ENCODE data around the gene CDK19.

DNA sequence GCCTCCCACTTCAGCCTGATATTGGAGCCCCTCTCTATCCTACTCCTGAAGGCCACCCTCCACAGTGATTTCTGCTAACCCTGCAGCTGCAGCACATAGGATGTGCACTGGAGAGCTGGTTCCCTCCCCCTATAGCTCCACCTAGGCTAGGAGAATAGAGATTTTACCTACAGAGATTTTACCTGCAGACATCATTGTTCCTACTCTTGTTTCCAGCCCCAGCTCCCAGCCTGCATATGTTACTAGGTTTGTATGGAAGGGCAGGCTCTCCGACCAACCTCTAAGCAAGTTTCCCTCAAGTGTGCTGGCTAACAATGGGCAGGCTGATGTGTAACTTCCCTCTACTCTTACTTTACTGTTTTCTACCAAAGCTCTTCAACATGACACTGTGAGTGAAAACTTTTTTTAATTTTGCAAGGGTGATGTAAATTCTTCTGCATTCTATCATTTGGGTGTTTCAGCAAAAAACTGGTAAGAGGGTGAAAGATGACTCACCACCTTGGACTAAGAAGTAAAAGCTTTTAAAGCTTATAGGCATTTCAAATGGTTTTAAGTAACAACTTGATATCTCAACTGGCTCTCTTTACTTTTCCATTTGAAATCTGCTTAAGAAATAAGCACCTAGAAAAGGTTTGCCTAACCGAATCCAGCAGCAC, 106.8 kb downstream of the CDK19 start:
- TF ChIP-seq, protein P1, sequence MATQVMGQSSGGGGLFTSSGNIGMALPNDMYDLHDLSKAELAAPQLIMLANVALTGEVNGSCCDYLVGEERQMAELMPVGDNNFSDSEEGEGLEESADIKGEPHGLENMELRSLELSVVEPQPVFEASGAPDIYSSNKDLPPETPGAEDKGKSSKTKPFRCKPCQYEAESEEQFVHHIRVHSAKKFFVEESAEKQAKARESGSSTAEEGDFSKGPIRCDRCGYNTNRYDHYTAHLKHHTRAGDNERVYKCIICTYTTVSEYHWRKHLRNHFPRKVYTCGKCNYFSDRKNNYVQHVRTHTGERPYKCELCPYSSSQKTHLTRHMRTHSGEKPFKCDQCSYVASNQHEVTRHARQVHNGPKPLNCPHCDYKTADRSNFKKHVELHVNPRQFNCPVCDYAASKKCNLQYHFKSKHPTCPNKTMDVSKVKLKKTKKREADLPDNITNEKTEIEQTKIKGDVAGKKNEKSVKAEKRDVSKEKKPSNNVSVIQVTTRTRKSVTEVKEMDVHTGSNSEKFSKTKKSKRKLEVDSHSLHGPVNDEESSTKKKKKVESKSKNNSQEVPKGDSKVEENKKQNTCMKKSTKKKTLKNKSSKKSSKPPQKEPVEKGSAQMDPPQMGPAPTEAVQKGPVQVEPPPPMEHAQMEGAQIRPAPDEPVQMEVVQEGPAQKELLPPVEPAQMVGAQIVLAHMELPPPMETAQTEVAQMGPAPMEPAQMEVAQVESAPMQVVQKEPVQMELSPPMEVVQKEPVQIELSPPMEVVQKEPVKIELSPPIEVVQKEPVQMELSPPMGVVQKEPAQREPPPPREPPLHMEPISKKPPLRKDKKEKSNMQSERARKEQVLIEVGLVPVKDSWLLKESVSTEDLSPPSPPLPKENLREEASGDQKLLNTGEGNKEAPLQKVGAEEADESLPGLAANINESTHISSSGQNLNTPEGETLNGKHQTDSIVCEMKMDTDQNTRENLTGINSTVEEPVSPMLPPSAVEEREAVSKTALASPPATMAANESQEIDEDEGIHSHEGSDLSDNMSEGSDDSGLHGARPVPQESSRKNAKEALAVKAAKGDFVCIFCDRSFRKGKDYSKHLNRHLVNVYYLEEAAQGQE (IDR thresholded peaks at IDR 0.05; ENCODE audit: borderline replicate concordance) = no peak
- TF ChIP-seq SMC3 (conservative IDR thresholded peaks at IDR 0.05; ENCODE audit: poor library complexity) (no peak), TAF1 (IDR thresholded peaks at IDR 0.05; ENCODE audit: low read depth) (no peak), RAD21 (conservative IDR thresholded peaks at IDR 0.05) (no peak), MXI1 (conservative IDR thresholded peaks at IDR 0.05; ENCODE audit: poor library complexity, severe bottlenecking) (no peak), POLR2AphosphoS5 (IDR thresholded peaks at IDR 0.05) (no peak), EZH2 (IDR thresholded peaks at IDR 0.05; ENCODE audit: borderline replicate concordance, insufficient read depth, low read length, poor library complexity, severe bottlenecking) (no peak)
- TF ChIP-seq, protein P2, sequence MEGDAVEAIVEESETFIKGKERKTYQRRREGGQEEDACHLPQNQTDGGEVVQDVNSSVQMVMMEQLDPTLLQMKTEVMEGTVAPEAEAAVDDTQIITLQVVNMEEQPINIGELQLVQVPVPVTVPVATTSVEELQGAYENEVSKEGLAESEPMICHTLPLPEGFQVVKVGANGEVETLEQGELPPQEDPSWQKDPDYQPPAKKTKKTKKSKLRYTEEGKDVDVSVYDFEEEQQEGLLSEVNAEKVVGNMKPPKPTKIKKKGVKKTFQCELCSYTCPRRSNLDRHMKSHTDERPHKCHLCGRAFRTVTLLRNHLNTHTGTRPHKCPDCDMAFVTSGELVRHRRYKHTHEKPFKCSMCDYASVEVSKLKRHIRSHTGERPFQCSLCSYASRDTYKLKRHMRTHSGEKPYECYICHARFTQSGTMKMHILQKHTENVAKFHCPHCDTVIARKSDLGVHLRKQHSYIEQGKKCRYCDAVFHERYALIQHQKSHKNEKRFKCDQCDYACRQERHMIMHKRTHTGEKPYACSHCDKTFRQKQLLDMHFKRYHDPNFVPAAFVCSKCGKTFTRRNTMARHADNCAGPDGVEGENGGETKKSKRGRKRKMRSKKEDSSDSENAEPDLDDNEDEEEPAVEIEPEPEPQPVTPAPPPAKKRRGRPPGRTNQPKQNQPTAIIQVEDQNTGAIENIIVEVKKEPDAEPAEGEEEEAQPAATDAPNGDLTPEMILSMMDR (IDR thresholded peaks at IDR 0.05; ENCODE audit: poor library complexity, severe bottlenecking) = no peak

All from neural cell (in vitro differentiated cells).